Stimulated activated CD4-positive, alpha-beta T cell treated with anti-CD3 and anti-CD28 coated beads, Interleukin-2, amount 100 ng/mL, for 48 hours (primary cell): ENCODE measurements around the gene ZMYM4.

Experiments
- DNase-seq, 2 donors: peaks; one replicate each; pipeline ENCODE4 v3.0.0-alpha.2; 2020

ZMYM4 gene

GRCh38 chr1:35278886-35279554 is 10.5 kb downstream of the ZMYM4 start:
- no peak for DNase-seq

GRCh38 chr1:35279555-35279904 is 11.0 kb downstream of the ZMYM4 start:
- no peak for DNase-seq

GRCh38 chr1:35280006-35280405 is 11.5 kb downstream of the ZMYM4 start:
- DNase-seq, result no peak

- DNase-seq, result no peak
Measured at GRCh38 chr1:35281565-35281964, 13.1 kb downstream of the ZMYM4 start.

- DNase-seq, result no peak
Measured at GRCh38 chr1:35282172-35282571, 13.7 kb downstream of the ZMYM4 start.

GRCh38 chr1:35284852-35285251 is 16.3 kb downstream of the ZMYM4 start:
- no peak for DNase-seq

- no peak for DNase-seq
Measured at GRCh38 chr1:35285771-35286606, 17.5 kb downstream of the ZMYM4 start.

GRCh38 chr1:35287807-35288640 is 19.5 kb downstream of the ZMYM4 start:
- no peak for DNase-seq

- DNase-seq, result no peak
Measured at GRCh38 chr1:35288761-35289160, 20.3 kb downstream of the ZMYM4 start.

GRCh38 chr1:35290452-35290851 is 21.9 kb downstream of the ZMYM4 start:
- DNase-seq, result no peak

GRCh38 chr1:35294809-35295208 is 26.3 kb downstream of the ZMYM4 start:
- DNase-seq, result no peak

- no peak for DNase-seq
Measured at GRCh38 chr1:35297886-35298285, 29.4 kb downstream of the ZMYM4 start.

GRCh38 chr1:35298464-35298863 is 30.0 kb downstream of the ZMYM4 start:
- peak in 1 of 2 donors; percentile 1 for DNase-seq

- DNase-seq, result no peak
Measured at GRCh38 chr1:35300376-35300775, 31.9 kb downstream of the ZMYM4 start.

GRCh38 chr1:35301674-35302392 is 33.3 kb downstream of the ZMYM4 start:
- DNase-seq, result no peak

GRCh38 chr1:35305383-35305782 is 36.9 kb downstream of the ZMYM4 start:
- no peak for DNase-seq

GRCh38 chr1:35315649-35316048 is 47.1 kb downstream of the ZMYM4 start:
- no peak for DNase-seq

GRCh38 chr1:35316264-35316663 is 47.8 kb downstream of the ZMYM4 start:
- no peak for DNase-seq

GRCh38 chr1:35319988-35320713 is 51.6 kb downstream of the ZMYM4 start:
- no peak for DNase-seq

GRCh38 chr1:35320937-35321336 is 52.4 kb downstream of the ZMYM4 start:
- no peak for DNase-seq

GRCh38 chr1:35324486-35324885 is 56.0 kb downstream of the ZMYM4 start:
- DNase-seq, result no peak

- DNase-seq, result no peak
Measured at GRCh38 chr1:35326246-35326866, 57.8 kb downstream of the ZMYM4 start.
